ENCODE measurements around the gene ZNF514.
A peak's percentile ranks its signal among the peaks of the same experiment; 100 is the strongest.

The ZNF514 gene

GRCh38 chr2:95171902-95172301 is 12.3 kb upstream of the ZNF514 start:
- FAIRE-seq: no peak
- TF ChIP-seq POLR2A (IDR thresholded peaks at IDR 0.05; ENCODE audit: low read depth, low read length): no peak
- DNase-seq (ENCODE audit: insufficient read length): no peak

DNA sequence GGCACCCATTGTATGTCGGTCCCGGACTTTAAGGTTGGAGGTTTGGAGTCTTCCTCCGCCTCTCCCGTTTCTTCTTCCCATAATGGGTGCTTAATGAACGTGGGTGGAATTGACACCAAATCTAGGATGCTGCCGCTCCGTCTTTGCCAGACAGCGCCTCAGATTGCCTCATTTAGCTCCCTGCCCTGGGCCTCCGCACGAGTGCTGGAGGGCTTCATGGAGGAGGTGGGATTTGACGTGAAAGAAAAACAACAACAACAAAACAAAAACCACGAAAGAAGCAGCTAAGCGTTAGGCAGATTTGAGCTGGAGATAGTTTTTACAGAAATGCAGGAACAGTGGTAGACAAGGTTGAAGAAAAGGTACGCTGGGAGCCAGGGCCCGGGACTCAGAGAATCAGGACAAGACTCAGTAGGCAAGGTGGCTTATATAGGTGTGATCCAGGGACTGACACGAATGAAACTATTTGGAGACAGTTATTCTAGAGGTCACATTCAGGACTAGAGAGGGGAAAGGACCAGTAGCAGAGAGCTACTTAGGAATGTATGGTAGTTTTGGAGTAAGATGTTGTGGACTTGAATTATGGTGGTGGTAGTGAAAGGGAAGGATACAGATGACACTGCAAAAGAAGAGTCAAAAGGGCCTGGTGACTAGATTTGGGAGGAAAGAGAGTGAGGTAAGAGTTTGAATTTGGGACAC is 6.6 kb upstream of the ZNF514 start:
- DNase-seq (ENCODE audit: insufficient read length) (no peak), FAIRE-seq (peak; percentile 60)
- TF ChIP-seq TAF1 (IDR thresholded peaks at IDR 0.05; ENCODE audit: borderline replicate concordance, low read depth, low read length): no peak
- TF ChIP-seq POLR2A (IDR thresholded peaks at IDR 0.05; ENCODE audit: low read depth, low read length): no peak
- no peak for TF ChIP-seq POLR2AphosphoS5 (IDR thresholded peaks at IDR 0.05; ENCODE audit: low read depth, low read length)

- DNase-seq (ENCODE audit: insufficient read length): peak; percentile 96
- peak; percentile 96 for FAIRE-seq
- peak; percentile 96 for TF ChIP-seq POLR2A (IDR thresholded peaks at IDR 0.05; ENCODE audit: low read depth, low read length)
- peak; percentile 97 for TF ChIP-seq TAF1 (IDR thresholded peaks at IDR 0.05; ENCODE audit: borderline replicate concordance, low read depth, low read length)
- peak; percentile 94 for TF ChIP-seq POLR2AphosphoS5 (IDR thresholded peaks at IDR 0.05; ENCODE audit: low read depth, low read length)
Observed at GRCh38 chr2:95165371-95166064, 5.9 kb upstream of the ZNF514 start, which contains the start of gene ZNF2. Gene ZNF2 (plus strand): TSS chr2:95165809. CDS start chr2:95176227, 10,418 bp downstream.

DNA sequence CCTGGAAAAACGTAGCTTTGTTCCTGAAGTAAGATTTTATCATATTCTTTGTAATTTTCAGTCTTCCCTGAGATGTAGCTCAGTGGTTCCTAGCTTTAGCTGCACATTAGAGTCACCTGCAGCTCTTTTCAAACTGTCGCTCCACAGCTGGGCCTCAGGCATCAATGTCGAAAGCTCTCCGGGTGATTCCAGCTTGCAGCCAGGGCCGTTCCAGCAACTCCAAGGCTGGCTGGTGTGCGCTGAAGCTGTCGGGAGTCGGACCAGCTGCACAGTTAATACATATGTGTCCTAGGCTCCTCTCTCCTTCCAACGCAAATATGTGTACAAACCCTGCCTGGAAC is 5.4 kb upstream of the ZNF514 start:
- FAIRE-seq (no peak), DNase-seq (ENCODE audit: insufficient read length) (no peak)
- TF ChIP-seq TAF1 (IDR thresholded peaks at IDR 0.05; ENCODE audit: borderline replicate concordance, low read depth, low read length) (no peak), POLR2AphosphoS5 (IDR thresholded peaks at IDR 0.05; ENCODE audit: low read depth, low read length) (no peak), POLR2A (IDR thresholded peaks at IDR 0.05; ENCODE audit: low read depth, low read length) (no peak)

- FAIRE-seq (no peak), DNase-seq (ENCODE audit: insufficient read length) (peak; percentile 46)
- no peak for TF ChIP-seq POLR2AphosphoS5 (IDR thresholded peaks at IDR 0.05; ENCODE audit: low read depth, low read length)
- TF ChIP-seq POLR2A (IDR thresholded peaks at IDR 0.05; ENCODE audit: low read depth, low read length): no peak
- no peak for TF ChIP-seq TAF1 (IDR thresholded peaks at IDR 0.05; ENCODE audit: borderline replicate concordance, low read depth, low read length)
Observed at GRCh38 chr2:95158891-95159619, 593 bp downstream of the ZNF514 start.

GRCh38 chr2:95158441-95158840 is 1.2 kb downstream of the ZNF514 start:
- no peak for DNase-seq (ENCODE audit: insufficient read length)
- TF ChIP-seq POLR2A (IDR thresholded peaks at IDR 0.05; ENCODE audit: low read depth, low read length) (no peak), TAF1 (IDR thresholded peaks at IDR 0.05; ENCODE audit: borderline replicate concordance, low read depth, low read length) (no peak), POLR2AphosphoS5 (IDR thresholded peaks at IDR 0.05; ENCODE audit: low read depth, low read length) (no peak)
- FAIRE-seq: no peak

DNA sequence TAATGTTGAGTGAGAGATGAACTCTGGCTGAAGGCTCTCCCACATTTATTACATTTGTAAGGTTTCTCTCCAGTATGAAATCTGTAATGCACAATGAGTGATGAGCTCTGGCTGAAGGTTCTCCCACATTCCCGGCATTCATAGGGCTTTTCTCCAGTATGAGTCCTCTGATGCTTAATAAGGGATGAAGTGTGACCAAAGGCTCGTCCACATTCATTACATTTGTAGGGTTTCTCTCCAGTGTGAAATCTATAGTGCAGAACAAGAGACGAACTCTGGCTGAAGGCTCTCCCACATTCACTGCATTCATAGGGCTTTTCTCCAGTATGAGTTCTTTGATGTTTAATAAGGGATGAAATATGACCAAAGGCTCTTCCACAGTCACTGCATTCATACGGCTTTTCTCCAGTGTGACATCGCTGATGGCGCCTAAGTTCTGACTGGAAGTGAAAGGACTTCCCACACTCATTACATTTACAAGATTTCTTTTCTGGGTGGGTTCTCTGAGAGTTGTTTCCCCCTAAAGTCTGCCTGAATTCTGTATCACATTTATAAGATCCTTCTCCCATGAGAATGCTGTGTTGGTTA is 10.2 kb downstream of the ZNF514 start:
- no peak for TF ChIP-seq POLR2A (IDR thresholded peaks at IDR 0.05; ENCODE audit: low read depth, low read length)
- no peak for TF ChIP-seq POLR2AphosphoS5 (IDR thresholded peaks at IDR 0.05; ENCODE audit: low read depth, low read length)
- no peak for TF ChIP-seq TAF1 (IDR thresholded peaks at IDR 0.05; ENCODE audit: borderline replicate concordance, low read depth, low read length)
- FAIRE-seq: no peak
- no peak for DNase-seq (ENCODE audit: insufficient read length)

DNA sequence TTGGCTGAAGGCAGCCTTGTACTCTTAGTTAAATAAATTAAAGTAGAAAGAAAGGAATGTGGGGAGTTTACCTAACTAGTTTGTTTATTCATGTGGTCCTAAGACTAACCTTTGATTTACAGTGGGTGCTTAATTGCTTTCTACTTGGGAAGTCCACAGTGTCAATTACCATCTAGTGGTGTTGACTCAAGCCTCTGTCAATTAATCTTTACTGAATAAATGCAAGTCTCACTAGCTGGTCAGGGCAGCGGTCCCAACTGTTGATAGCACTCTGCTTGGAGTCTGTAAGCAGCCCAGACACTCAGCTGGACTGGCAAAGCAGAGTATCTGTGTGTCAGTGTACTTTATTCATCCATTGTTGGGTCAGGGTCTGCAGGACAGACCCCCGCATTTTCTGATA is 15.8 kb downstream of the ZNF514 start:
- TF ChIP-seq TAF1 (IDR thresholded peaks at IDR 0.05; ENCODE audit: borderline replicate concordance, low read depth, low read length): no peak
- TF ChIP-seq POLR2A (IDR thresholded peaks at IDR 0.05; ENCODE audit: low read depth, low read length): no peak
- no peak for TF ChIP-seq POLR2AphosphoS5 (IDR thresholded peaks at IDR 0.05; ENCODE audit: low read depth, low read length)
- FAIRE-seq: no peak

DNA sequence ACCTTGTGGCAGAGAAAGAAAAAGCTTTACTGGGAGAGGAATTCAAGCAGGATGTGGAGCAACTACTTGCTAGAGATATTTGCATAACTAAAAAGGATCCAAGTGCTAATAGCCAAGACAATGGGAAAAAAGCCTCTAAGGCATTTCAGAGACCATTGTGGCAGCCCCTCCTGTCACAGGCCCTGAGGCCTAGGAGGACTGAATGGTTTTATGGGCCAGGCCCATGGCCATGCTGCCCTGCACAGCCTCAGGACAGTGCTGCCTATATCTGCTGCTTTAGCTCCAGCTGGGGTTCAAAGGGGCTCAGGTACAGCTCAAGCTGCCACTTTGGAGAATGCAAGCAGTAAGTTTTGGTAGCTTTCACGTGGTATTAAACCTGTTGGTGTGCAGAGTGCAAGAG is 20.9 kb downstream of the ZNF514 start:
- DNase-seq (ENCODE audit: insufficient read length): no peak
- TF ChIP-seq POLR2AphosphoS5 (IDR thresholded peaks at IDR 0.05; ENCODE audit: low read depth, low read length): no peak
- FAIRE-seq: no peak

More for the DNA sequence above, 15.8 kb downstream of the ZNF514 start:
- no peak for DNase-seq (ENCODE audit: insufficient read length)

DNA sequence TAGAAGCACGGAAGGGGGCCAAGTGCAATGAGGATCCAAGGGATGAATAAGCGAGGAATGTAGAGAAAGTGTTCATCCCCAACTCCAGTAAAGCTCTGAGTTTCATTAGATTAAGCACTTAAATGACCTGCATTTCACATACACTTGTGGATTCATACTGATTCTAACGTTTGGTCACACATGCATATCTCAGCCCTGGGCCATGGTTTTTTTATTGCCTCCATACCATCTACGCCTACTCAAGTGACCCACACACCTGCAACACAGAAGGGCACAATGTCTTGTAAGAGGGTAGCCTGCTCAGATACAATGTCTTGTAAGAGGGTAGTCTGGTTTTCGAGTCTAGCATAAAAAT is 37.5 kb downstream of the ZNF514 start:
- FAIRE-seq (no peak), DNase-seq (ENCODE audit: insufficient read length) (no peak)
- no peak for TF ChIP-seq TAF1 (IDR thresholded peaks at IDR 0.05; ENCODE audit: borderline replicate concordance, low read depth, low read length)
- TF ChIP-seq POLR2AphosphoS5 (IDR thresholded peaks at IDR 0.05; ENCODE audit: low read depth, low read length): no peak
- no peak for TF ChIP-seq POLR2A (IDR thresholded peaks at IDR 0.05; ENCODE audit: low read depth, low read length)

DNA sequence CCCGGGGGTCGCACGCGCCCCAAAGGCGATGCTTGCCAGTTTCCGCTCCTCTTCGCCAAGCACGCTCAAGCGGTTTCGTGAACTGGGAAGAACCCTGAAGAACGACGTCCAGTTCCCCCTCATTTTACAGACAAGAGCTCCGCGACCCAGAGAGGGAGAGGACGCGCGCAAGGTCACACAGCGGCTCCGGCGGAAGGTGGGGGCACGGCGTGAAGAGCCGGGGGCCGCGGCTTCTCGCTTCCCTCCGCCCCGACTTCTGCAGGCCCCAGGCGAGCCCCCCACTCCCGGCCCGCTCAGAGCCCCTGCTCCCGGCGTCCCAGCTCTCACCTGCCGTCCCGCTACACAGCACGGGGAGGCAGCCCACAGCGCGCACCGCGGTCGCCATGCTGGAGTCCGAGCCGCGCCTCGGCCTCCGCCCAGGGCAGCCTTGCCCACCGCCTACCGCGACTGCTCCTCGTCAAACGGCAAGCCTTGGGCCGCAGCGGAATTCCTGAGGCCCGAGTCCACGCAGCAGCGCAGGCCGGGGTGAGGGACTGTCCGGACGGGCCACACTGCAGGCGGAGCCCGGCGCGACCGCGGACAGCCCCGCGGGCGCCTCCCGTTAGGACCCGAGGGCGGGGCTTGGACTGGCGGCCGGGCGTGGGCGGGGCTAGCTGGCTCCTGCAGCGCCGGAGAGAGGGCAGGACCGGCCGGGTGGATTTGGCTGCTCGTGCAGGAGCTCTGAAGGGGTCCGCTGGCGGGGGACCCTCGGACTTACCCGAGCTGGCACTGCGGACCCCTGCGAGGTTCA is 38.0 kb downstream of the ZNF514 start, which contains the start of gene MRPS5:
Gene MRPS5 (minus strand): TSS at position 402 of the 790 bp plus-strand sequence. CDS start 17 bp downstream, at position 385.
- peak; percentile 78; the same call in 1 of the 2 replicates for TF ChIP-seq POLR2AphosphoS5 (IDR thresholded peaks at IDR 0.05; ENCODE audit: low read depth, low read length)
- TF ChIP-seq POLR2A (IDR thresholded peaks at IDR 0.05; ENCODE audit: low read depth, low read length): peak; percentile 90
- TF ChIP-seq TAF1 (IDR thresholded peaks at IDR 0.05; ENCODE audit: borderline replicate concordance, low read depth, low read length): peak; percentile 48; the same call in 1 of the 2 replicates
- DNase-seq (ENCODE audit: insufficient read length): peak; percentile 90
- peak; percentile 92 for FAIRE-seq

Data from GM12892 (cell line).